K562 (cell line): Measurements from ENCODE around the gene LRRTM4. TPM values are rescaled to one million over a fixed set of nuclear protein-coding genes. Genes with fewer than 3 reads are reported as not detected.

Source experiments
- ATAC-seq: fragments of 200-7000 bp; cut with Tn5 transposase; 3 replicates; pipeline ENCODE4 v1.9.1; 2020; ENCODE audit warnings: moderate library complexity
- BruUV-seq: library from RNA; stranded (reverse); fragments of 400-500 nt; replicated peaks from 2 replicates; lab custom pipeline; 2021; lab: Mats Ljungman, UMichigan
- CTCF ChIA-PET: fragments of 300-600 bp; formaldehyde crosslinking; extraction: SDS; loops from one replicate; lab custom pipeline; 2021; ENCODE audit warnings: low intra/inter-chr PET ratio; lab: Yijun Ruan, JAX
- POLR2A ChIA-PET: fragments of 300-600, 350-650 bp; sonication (Branson Sonifier 250); formaldehyde crosslinking; extraction: SDS; loops from one replicate; lab custom pipeline; 2021; ENCODE audit warnings: antibody characterized with exemption, inconsistent platforms; lab: Yijun Ruan, JAX
- DNase-seq, 4 experiments: peaks; one replicate each; pipeline versions ENCODE4 v3.0.0 to v3.0.0-alpha.2; 2011 to 2018; ENCODE audit warnings: low spot score in 3 of 4, mixed read lengths in 3 of 4; ENCODE audit errors: extremely low read depth in 1 of 4
- FAIRE-seq: peaks from 2 replicates; lab custom pipeline; 2011; peaks lifted over from hg19 to GRCh38; lab: Jason Lieb, UNC
- H2AFZ ChIP-seq: 2 replicates; pipeline ENCODE4 v1.6.0; 2011; ENCODE audit warnings: low read depth, low read length, control low read depth, inconsistent platforms
- H3K27ac ChIP-seq: fragments of 200-600 bp; 3 replicates; pipeline ENCODE4 v1.8.0; 2011; ENCODE audit warnings: low read depth, mild to moderate bottlenecking, control low read depth, inconsistent platforms, low read length, moderate library complexity, mixed read lengths; ENCODE audit errors: extremely low read depth
- H3K27me3 ChIP-seq, 2 experiments: fragments of 300-600 bp in 1 of 2; 2 replicates in 1 of 2; 3 replicates in 1 of 2; pipeline versions ENCODE4 v1.6.0 to v1.8.0; 2011; ENCODE audit warnings: inconsistent platforms in 2 of 2, low read length in 2 of 2, mild to moderate bottlenecking in 1 of 2, mixed read lengths in 1 of 2, moderate library complexity in 1 of 2; ENCODE audit not compliant: control insufficient read depth in 2 of 2, insufficient read depth in 2 of 2
- H3K36me3 ChIP-seq: fragments of 300-600 bp; 3 replicates; pipeline ENCODE4 v1.8.0; 2011; ENCODE audit warnings: mild to moderate bottlenecking, low read length, inconsistent platforms; ENCODE audit not compliant: control insufficient read depth, insufficient read depth
- H3K4me1 ChIP-seq, 2 experiments: fragments of 200-600 bp in 1 of 2; replicated peaks in 1 of 2; 2 replicates in 1 of 2; 3 replicates in 1 of 2; pipeline versions ENCODE4 v1.5.1 to v1.8.0; 2011; ENCODE audit warnings: inconsistent platforms in 2 of 2, low read length in 2 of 2, mild to moderate bottlenecking in 1 of 2, mixed read lengths in 1 of 2, moderate library complexity in 1 of 2; ENCODE audit not compliant: control insufficient read depth in 2 of 2, insufficient read depth in 2 of 2
- H3K4me2 ChIP-seq: 2 replicates; pipeline ENCODE4 v1.6.1; 2011; ENCODE audit warnings: low read length, control low read depth, inconsistent platforms, mixed read lengths; ENCODE audit not compliant: insufficient read depth
- H3K4me3 ChIP-seq: fragments of 200-600 bp; sonication (generic), shearing (Covaris generic); 2 replicates; pipeline ENCODE4 v1.5.1; 2016; ENCODE audit warnings: control low read depth, inconsistent platforms
- H3K79me2 ChIP-seq: fragments of 200-600 bp; 3 replicates; pipeline ENCODE4 v1.8.0; 2011; ENCODE audit warnings: low read length, inconsistent platforms; ENCODE audit not compliant: control insufficient read depth, insufficient read depth
- H3K9ac ChIP-seq, 2 experiments: 2 replicates each; pipeline versions ENCODE4 v1.6.0 to v1.6.1; 2011; ENCODE audit warnings: low read depth in 2 of 2, low read length in 2 of 2, control low read depth in 1 of 2, inconsistent platforms in 1 of 2, mild to moderate bottlenecking in 1 of 2, mixed read lengths in 1 of 2; ENCODE audit not compliant: insufficient read depth in 1 of 2
- H3K9me1 ChIP-seq: one replicate; pipeline ENCODE4 v1.6.0; 2011; ENCODE audit warnings: inconsistent platforms, mild to moderate bottlenecking, low read length, moderate library complexity; ENCODE audit not compliant: control insufficient read depth, insufficient read depth
- H3K9me3 ChIP-seq: replicated peaks from 2 replicates; pipeline ENCODE4 v1.5.1; 2011; ENCODE audit warnings: low read depth, low read length, inconsistent platforms; ENCODE audit not compliant: control insufficient read depth, insufficient read depth
- H4K20me1 ChIP-seq: replicated peaks from 2 replicates; pipeline ENCODE4 v1.6.1; 2011; ENCODE audit warnings: low read length, inconsistent platforms, mixed read lengths; ENCODE audit not compliant: control insufficient read depth, insufficient read depth
- FOXA1 ChIP-seq: fragments of 450-650 bp; IDR thresholded peaks from 2 replicates; pipeline ENCODE4 v1.6.1; 2016; ENCODE audit warnings: mild to moderate bottlenecking, borderline replicate concordance
- FUS ChIP-seq: fragments of 200-400 bp; formaldehyde crosslinking; optimal IDR thresholded peaks from 2 replicates; pipeline ENCODE3; 2017; ENCODE audit warnings: low read depth, low read length
- HMGN3 ChIP-seq: IDR thresholded peaks from 2 replicates; pipeline ENCODE4 v1.6.1; 2011; ENCODE audit warnings: borderline replicate concordance, low read depth, mild to moderate bottlenecking, mixed read lengths, low read length; ENCODE audit not compliant: insufficient read length; ENCODE audit errors: extremely low read depth
- MYBL2 ChIP-seq, 2 experiments: fragments of 450-650 bp in 1 of 2; sonication (generic) in 1 of 2; formaldehyde crosslinking in 1 of 2; IDR thresholded peaks; 2 replicates each; pipeline versions ENCODE4 v1.6.1 to v1.8.1; 2017 to 2022; ENCODE audit warnings: borderline replicate concordance in 1 of 2, inconsistent platforms in 1 of 2, low read depth in 1 of 2, mild to moderate bottlenecking in 1 of 2, missing genetic modification reagents in 1 of 2, moderate library complexity in 1 of 2
- POLR2H ChIP-seq: IDR thresholded peaks from 2 replicates; pipeline ENCODE4 v1.6.1; 2016; ENCODE audit warnings: missing genetic modification characterization, low read depth, mild to moderate bottlenecking, control low read depth, missing compliant biosample characterization, moderate library complexity
- SMAD4 ChIP-seq: fragments of 250-450 bp; sonication (Bioruptor Pico); conservative IDR thresholded peaks from 2 replicates; pipeline ENCODE4 v1.8.0; 2021; ENCODE audit warnings: inconsistent platforms, mild to moderate bottlenecking, moderate library complexity
- SRSF3 ChIP-seq: fragments of 200-400 bp; formaldehyde crosslinking; IDR thresholded peaks from 2 replicates; pipeline ENCODE4 v1.6.1; 2016; ENCODE audit warnings: mild to moderate bottlenecking, low read length, moderate library complexity; ENCODE audit not compliant: insufficient read depth
- STAT5A ChIP-seq: IDR thresholded peaks from 2 replicates; pipeline ENCODE4 v1.6.1; 2012; ENCODE audit warnings: low read length, inconsistent platforms, borderline replicate concordance
- TAF15 ChIP-seq: fragments of 200-400 bp; formaldehyde crosslinking; IDR thresholded peaks from 2 replicates; pipeline ENCODE4 v1.6.1; 2017; ENCODE audit warnings: mild to moderate bottlenecking, low read depth, low read length, moderate library complexity
- TFAM ChIP-seq: fragments of 250-450 bp; sonication (Bioruptor Pico); conservative IDR thresholded peaks from 2 replicates; pipeline ENCODE4 v1.5.0; 2021; ENCODE audit warnings: mild to moderate bottlenecking, moderate library complexity
- TSC22D4 ChIP-seq: fragments of 450-650 bp; IDR thresholded peaks from 2 replicates; pipeline ENCODE4 v1.6.1; 2016; ENCODE audit warnings: missing genetic modification characterization, missing biosample characterization, control low read depth
- ZNF586 ChIP-seq: fragments of 450-650 bp; formaldehyde crosslinking; conservative IDR thresholded peaks from 2 replicates; pipeline ENCODE4 v1.4.0; 2020; ENCODE audit warnings: mild to moderate bottlenecking, moderate library complexity
- ZNF707 ChIP-seq: fragments of 250-450 bp; sonication (Bioruptor Pico); conservative IDR thresholded peaks from 2 replicates; pipeline ENCODE4 v1.8.0; 2022; ENCODE audit warnings: inconsistent platforms, mild to moderate bottlenecking, moderate library complexity
- WGBS: fragments of 100-300 bp; shearing (Covaris generic); methylation state at CpG from one replicate; pipeline ENCODE4 v1.1.6; 2016; ENCODE audit warnings: low coverage, mixed read lengths; ENCODE audit not compliant: insufficient coverage; ENCODE audit errors: missing lambda C conversion rate; 5-methylcytosine and 5-hydroxymethylcytosine counted together
- in situ Hi-C: fragments of 300-500 bp; cut with MboI; formaldehyde crosslinking; loops from 4 replicates; pipeline ENCODE4 v1.15.0; 2018; ENCODE audit warnings: inconsistent platforms, mixed read lengths
- intact Hi-C: fragments of 100-400 bp; cut with micrococcal nuclease; formaldehyde crosslinking; loops from 2 replicates; pipeline ENCODE4 v1.14.2; 2022
- polyA plus RNA-seq, 8 experiments: library from polyadenylated mRNA; depleted of rRNA in 4 of 8; stranded (reverse) in 5 of 8; unstranded in 3 of 8; fragments of >200 nt; fragmentation: Nextera tagmentation in 2 of 8; fragmentation: Illumina TruSeq in 1 of 8; extraction: Ambion mirVana in 2 of 8; extraction: Trizol in 1 of 8; gene quantifications; 2 replicates each; pipeline versions ENCODE4 v1.2.1 to v1.2.3, GENCODE V29; 2011 to 2014; ENCODE audit warnings: inconsistent platforms in 1 of 8, missing spikeins in 1 of 8
- total RNA-seq, 7 experiments: library from RNA; depleted of rRNA in 6 of 7; stranded (reverse); fragments of >200 nt in 6 of 7; fragmentation: Illumina TruSeq in 2 of 7; extraction: Trizol in 2 of 7; gene quantifications; 2 replicates each; pipeline versions ENCODE4 v1.2.1 to v1.2.3, GENCODE V29; 2011 to 2021; ENCODE audit warnings: low replicate concordance in 1 of 7
- TF ChIP-seq, protein P1 (sequence below): fragments of 250-450 bp; sonication (Bioruptor Pico); IDR thresholded peaks from 2 replicates; pipeline ENCODE4 v1.4.0; 2020; ENCODE audit warnings: mild to moderate bottlenecking, moderate library complexity, borderline replicate concordance

The LRRTM4 gene
- total and polyA plus RNA-seq, 9 of the 15 experiments (the other 6 are each of a cell fraction or from before 2014, with no cell fraction given): 0.04 TPM; not detected in 6

DNA sequence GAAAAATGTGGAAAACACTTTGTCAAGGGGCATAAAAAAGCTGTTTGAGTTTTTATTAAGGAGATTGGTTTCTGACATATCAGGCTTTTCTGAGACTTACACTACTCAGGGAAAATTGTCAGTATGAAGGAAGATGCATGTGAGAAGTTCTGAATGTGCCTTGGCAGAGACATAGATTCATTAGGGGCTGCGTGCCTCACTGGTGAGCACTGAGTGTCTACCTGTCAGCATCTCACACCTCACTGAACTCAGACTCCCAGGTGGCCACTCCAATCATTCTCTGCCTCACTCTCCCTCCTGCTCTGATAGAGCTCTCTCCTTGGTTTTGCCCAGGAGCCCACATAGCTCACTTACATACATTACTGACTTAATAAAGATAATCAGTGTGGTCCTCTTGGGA lies 372.6 kb downstream of the LRRTM4 start:
- Histone ChIP-seq H4K20me1 (no peaks in the 10 kb centered on the region), H3K4me2 (no peak overlapping the region), H3K27me3 (no peaks in the 10 kb centered on the region), H3K9ac (no peak overlapping the region), H2AFZ (no peak overlapping the region), H3K27ac (no peak overlapping the region), H3K9me1 (no peaks in the 10 kb centered on the region), H3K4me1 (no peaks in the 10 kb centered on the region), H3K4me3 (no peak overlapping the region), H3K36me3 (no peaks in the 10 kb centered on the region), H3K9me3 (no peaks in the 10 kb centered on the region), H3K79me2 (no peaks in the 10 kb centered on the region)
- ATAC-seq (no peak), DNase-seq (no peak), FAIRE-seq (no peak)
- TF ChIP-seq TSC22D4 (no peak), TAF15 (no peak), FUS (no peak), ZNF707 (no peak), TFAM (no peak), STAT5A (no peak), SRSF3 (no peak), POLR2H (tag) (no peak)
- POLR2A ChIA-PET: no interaction called here
- CTCF ChIA-PET: no interaction called here
- no TSS peak for BruUV-seq
- 0% methylated on average over 1 of the region's 1 CpG for WGBS
- intact Hi-C loops: no loop called here
- in situ Hi-C loops: no loop called here

DNA sequence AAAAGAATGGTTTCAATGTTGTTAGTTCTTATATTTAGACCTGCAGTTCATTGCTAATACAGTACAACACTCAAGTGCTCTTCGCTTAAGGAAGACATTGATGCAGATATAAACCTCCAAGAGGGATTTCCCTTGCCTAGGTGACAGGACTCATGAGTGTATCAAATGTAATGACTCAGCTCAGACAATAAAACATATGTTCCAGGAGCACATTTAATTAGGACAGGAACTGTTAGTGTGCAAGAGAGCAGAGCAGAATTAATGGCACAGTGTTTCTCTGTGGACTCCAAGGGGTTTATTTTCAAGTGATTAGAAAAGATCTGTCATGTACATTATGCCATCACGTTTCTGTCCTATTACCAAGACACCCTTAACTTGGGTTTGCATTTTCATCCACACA lies 375.0 kb downstream of the LRRTM4 start:
- ATAC-seq (no peak), DNase-seq (no peak), FAIRE-seq (no peak)
- BruUV-seq: no TSS peak
- CTCF ChIA-PET: no interaction called here
- whole genome bisulfite sequencing: 2% methylated on average over 2 of the region's 2 CpGs
- in situ Hi-C loops: no loop called here
- Histone ChIP-seq H3K4me1 (no peaks in the 10 kb centered on the region), H3K27ac (no peak overlapping the region), H3K4me3 (no peak overlapping the region), H3K79me2 (no peaks in the 10 kb centered on the region), H3K9me1 (no peaks in the 10 kb centered on the region), H3K9ac (no peak overlapping the region), H4K20me1 (no peaks in the 10 kb centered on the region), H3K9me3 (no peaks in the 10 kb centered on the region), H2AFZ (no peak overlapping the region), H3K4me2 (no peak overlapping the region), H3K36me3 (no peaks in the 10 kb centered on the region), H3K27me3 (no peaks in the 10 kb centered on the region)
- intact Hi-C loops: no loop called here
- TF ChIP-seq MYBL2 (IDR thresholded peaks at IDR 0.05; ENCODE audit: low read depth) (no peak), MYBL2 (CRISPR knock-in tag; IDR thresholded peaks at IDR 0.05; ENCODE audit: borderline replicate concordance) (no peak), ZNF586 (CRISPR knock-in tag) (no peak), SMAD4 (CRISPR knock-in tag) (no peak), FOXA1 (no peak), HMGN3 (no peak)
- TF ChIP-seq, protein P1, sequence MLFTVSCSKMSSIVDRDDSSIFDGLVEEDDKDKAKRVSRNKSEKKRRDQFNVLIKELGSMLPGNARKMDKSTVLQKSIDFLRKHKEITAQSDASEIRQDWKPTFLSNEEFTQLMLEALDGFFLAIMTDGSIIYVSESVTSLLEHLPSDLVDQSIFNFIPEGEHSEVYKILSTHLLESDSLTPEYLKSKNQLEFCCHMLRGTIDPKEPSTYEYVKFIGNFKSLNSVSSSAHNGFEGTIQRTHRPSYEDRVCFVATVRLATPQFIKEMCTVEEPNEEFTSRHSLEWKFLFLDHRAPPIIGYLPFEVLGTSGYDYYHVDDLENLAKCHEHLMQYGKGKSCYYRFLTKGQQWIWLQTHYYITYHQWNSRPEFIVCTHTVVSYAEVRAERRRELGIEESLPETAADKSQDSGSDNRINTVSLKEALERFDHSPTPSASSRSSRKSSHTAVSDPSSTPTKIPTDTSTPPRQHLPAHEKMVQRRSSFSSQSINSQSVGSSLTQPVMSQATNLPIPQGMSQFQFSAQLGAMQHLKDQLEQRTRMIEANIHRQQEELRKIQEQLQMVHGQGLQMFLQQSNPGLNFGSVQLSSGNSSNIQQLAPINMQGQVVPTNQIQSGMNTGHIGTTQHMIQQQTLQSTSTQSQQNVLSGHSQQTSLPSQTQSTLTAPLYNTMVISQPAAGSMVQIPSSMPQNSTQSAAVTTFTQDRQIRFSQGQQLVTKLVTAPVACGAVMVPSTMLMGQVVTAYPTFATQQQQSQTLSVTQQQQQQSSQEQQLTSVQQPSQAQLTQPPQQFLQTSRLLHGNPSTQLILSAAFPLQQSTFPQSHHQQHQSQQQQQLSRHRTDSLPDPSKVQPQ (CRISPR knock-in tag): no peak
- TF ChIP-seq, all 486 proteins: peak for 0
- POLR2A ChIA-PET: no interaction called here
